Activated CD4-positive, alpha-beta T cell treated with anti-CD3 and anti-CD28 coated beads for 4 hours (primary cell): Measurements from ENCODE around the gene SPDYC.

Source experiments
- DNase-seq, 2 donors: peaks; one replicate each; pipeline ENCODE4 v3.0.0-alpha.2; 2020

Gene SPDYC

DNA sequence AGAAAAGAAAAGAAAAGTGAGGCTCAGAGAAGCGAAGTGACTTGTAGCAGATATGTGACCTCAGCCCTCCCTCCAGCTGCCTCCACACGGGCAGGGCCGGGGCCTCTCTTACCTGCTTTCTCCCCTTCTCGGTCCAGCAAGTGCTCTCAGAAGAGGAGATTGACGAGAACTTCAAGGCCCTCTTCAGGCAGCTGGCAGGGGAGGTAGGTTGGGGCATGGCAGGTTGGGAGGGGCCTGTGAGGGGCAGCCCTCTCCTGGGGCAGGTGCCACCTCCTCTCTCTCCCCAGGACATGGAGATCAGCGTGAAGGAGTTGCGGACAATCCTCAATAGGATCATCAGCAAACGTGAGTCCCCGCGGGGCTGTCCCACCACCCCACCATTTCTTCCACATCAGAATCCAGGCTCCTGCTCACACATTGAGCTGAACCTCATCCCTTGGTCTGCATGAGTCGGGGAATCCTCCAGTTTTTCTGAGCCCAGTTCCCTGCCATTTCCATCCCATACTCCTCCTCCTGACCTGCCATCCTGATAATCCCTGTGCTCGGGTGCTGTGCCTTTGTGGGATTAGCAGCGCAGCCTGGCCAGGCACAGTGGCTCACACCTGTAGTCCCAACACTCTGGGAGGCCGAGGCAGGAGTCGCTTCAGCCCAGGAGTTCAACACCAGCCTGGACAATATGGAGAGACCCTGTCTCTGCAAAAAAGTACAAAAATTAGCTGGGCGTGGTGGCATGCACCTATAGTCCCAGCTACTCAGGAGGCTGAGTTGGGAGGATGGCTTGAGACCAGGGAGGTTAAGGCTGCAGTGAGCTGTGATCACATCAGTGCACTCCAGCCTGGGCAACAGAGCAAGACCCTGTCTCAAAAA is 38.1 kb downstream of the SPDYC start:
- DNase-seq: no peak

DNA sequence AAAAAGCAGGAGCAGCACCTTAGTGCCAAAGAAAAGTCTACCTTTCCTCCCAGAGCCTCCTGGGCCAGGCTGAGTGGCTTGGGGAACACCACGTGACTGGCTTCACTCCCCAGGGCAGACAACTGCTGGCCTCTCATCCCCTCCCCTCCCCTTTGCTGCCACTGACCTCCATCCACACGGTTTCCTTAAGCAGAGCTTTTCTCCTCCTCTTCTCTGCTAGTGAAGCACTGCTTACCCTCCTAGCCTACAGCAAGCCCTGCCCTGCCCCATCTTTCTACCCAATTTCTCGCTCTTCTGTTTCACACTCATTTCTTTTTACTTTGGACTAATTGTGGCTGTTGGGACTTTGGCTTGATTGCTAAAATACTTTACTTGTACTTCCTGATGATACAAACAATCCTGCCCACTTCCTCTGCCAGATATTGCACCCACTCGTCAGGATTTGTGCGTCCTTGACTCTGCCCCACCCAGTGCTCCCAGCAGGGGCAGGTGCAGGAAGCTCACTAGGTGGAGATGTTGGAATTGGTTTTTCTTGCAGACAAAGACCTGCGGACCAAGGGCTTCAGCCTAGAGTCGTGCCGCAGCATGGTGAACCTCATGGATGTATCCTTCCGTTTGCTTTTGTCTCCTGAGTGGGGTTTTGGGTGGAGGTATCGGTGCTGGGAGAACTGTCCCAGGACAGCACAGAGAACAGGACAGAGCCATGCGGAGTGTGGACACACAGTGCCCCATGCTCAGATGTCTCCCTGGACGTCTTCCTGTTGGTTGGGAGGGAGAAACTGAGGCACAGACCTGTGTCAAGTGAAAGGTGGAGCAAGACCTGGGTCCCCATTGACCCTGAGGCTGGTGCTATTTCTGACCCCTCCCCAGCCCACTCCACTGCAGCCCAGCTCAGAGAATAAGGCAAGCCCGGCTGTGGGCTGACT is 39.0 kb downstream of the SPDYC start:
- no peak for DNase-seq

DNA sequence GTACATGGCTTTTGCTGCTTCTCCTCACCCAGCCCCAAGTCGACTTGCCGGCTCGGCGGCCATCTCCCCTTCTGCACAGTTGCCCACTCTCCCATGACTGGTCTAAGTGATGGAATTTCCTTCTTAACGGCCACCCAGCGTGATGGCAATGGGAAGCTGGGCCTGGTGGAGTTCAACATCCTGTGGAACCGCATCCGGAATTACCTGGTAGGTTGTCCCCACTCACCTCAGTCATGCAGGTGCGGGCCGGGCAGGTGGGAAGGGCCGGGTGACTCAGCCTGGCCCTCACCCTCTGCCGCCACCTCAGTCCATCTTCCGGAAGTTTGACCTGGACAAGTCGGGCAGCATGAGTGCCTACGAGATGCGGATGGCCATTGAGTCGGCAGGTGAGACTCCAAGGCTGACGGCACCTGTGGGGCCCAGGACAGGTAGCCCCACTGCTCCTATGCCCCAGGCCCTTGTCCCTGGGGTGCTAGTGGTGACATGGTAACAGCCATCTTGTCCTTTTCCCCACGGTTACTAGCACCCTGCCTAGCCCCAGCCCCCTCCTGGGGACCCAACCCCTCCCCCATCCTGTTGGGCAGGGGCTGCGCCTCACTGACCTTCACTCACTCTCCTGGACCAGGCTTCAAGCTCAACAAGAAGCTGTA is 39.8 kb downstream of the SPDYC start:
- DNase-seq: no peak

DNA sequence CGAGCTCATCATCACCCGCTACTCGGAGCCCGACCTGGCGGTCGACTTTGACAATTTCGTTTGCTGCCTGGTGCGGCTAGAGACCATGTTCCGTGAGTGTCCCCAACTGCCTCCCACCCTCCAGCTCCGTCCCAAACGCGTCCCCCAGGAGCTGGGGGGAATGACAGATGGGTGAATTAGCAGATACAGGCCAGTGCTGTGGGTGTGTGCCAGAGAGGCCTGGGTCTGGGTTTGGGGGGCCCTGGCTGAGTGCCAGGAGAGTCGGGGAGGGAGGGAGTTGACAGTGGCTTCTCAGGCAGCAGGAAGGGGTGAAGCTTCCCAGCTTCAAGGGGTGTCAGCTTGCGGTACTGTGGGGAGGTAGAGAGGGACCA is 40.3 kb downstream of the SPDYC start:
- no peak for DNase-seq

DNA sequence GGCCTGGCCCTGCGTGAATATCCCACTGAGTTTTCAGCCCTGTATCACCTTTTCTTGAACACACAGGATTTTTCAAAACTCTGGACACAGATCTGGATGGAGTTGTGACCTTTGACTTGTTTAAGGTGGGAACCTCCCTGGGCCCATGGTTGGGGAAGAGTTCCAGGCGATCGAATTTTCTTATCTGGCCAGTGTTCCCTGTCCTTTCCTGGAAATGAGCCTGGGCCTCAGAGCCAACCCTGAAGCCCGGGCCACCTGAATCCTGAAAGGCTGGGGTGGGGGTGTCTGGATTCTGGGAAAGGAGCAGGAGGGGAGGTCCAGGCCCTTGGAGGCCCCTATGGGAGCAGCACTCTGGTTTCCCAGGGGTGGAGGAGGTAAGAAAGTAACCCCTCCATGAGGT is 40.7 kb downstream of the SPDYC start:
- DNase-seq: no peak

DNA sequence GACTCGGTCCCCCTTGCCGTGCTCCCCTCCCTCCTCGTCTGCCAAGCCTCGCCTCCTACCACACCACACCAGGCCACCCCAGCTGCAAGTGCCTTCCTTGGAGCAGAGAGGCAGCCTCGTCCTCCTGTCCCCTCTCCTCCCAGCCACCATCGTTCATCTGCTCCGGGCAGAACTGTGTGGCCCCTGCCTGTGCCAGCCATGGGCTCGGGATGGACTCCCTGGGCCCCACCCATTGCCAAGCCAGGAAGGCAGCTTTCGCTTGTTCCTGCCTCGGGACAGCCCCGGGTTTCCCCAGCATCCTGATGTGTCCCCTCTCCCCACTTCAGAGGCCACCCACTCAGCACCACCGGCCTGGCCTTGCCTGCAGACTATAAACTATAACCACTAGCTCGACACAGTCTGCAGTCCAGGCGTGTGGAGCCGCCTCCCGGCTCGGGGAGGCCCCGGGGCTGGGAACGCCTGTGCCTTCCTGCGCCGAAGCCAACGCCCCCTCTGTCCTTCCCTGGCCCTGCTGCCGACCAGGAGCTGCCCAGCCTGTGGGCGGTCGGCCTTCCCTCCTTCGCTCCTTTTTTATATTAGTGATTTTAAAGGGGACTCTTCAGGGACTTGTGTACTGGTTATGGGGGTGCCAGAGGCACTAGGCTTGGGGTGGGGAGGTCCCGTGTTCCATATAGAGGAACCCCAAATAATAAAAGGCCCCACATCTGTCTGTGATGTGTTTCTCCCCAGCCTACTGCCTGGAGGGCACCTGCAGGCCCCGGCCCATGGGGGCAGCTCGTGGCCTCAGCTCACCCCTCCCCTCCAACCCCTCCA is 41.5 kb downstream of the SPDYC start:
- no peak for DNase-seq

DNA sequence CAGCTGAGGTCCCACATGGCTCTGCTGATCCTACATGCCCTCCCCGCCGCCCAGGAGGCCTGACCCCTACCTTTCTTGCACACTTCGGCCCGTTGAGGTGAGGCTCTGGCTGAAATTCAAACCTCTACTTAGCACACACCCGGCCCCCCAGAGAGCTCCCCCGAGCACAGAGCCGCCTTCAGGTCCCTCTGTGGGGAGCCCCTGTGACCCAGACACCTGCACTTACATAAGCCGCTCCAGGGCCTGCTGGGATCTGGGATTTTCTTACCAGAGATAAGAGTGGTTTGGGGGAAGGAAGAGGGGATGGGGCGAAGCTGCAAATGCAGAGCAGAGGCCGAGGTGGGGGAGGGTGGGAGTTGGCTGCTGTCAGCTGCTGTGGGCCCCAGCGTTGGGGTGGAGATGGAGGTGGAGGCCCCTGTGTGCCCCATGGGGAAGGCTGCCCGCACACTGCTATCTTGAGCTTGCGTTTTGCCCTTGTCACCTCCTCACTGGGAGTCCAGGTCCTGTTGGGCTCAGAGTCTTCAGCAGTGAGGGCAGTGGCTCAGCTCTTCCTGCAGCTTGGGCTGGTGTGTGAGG is 42.3 kb downstream of the SPDYC start:
- no peak for DNase-seq

DNA sequence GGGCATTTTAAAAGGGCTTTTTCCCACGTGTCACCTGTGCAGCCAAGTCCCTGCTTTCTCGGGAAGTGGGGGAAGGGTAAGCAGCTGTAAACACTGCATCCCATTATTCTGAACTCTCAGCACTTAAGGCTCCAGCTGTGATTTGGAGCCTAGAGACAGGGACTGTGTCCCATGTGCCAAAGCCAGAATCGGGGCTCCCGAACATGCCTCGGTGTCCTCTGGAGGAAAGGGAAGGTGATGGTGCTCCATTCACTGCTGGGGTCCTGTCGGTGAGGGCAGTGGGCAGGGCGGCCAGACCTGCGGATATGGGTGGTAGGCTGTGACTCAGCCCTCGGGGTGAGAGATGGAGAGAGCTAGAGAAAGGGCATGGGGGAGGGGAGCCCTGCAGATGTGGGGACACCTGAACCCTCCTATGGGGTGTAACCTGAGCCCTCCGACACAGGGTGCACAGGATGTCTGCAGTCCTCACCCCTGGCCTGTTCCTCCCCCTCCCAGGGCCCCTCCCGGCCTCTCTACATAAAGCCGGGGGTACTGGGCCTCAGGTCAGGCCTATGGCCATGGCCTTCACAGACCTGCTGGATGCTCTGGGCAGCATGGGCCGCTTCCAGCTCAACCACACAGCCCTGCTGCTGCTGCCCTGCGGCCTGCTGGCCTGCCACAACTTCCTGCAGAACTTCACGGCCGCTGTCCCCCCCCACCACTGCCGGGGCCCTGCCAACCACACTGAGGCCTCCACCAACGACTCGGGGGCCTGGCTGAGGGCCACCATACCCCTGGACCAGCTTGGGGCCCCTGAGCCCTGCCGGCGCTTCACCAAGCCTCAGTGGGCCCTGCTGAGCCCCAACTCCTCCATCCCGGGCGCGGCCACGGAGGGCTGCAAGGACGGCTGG is 43.5 kb downstream of the SPDYC start:
- no peak for DNase-seq

DNA sequence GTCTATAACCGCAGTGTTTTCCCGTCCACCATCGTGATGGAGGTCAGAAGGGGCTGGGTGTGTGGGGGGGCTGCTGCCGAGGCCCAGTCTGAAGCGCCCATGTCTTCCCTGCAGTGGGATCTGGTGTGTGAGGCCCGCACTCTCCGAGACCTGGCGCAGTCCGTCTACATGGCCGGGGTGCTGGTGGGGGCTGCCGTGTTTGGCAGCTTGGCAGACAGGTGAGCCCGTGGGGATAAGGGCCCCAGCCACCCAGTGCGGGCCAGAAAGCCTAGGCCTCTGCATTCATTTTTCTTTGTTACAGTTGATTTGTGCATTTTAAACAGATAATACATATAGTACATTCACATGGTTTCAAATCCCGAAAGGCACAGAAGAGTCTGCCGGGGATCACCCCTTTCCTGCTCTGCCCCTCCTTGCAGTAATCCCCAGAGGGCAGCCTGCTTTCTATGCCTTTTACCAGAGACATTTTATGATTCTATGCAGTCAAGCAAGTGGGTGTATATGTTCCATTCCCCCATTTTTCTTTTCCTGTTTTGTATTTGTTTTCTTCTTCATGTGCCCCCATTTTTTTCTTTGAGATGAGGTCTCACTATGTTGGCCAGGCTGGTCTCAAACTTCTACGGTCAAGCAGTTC is 44.3 kb downstream of the SPDYC start:
- DNase-seq: no peak

DNA sequence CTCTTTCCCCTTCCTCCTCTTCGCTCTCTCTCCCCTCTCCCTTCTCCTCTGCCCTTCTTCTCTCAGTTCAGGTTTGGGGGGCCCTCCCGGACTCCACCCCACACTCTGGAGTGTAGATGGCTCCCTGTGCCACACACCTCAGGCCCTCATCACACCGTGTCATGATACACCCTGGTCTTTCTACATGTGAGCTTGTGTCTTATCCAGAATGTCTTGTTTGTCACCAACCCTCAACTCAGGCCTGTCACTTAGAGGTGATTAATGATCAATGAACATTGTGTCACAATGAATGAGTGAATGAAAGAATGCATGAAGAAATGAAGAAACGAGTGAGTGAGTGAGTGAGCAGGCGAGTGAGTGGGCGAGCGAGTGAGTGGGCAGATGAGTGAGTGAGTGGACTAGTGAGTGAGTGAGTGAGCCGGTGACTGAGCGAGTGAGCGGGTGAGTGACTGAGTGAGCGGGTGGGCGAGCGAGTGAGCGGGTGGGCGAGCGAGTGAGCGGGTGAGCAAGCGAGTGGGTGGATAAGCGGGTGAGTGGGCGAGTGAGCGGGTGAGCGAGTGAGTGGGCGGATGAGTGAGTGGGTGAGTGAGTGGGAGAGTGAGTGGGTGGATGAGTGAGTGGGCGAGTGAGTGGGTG is 45.5 kb downstream of the SPDYC start:
- DNase-seq: peak; percentile 31 to 33

DNA sequence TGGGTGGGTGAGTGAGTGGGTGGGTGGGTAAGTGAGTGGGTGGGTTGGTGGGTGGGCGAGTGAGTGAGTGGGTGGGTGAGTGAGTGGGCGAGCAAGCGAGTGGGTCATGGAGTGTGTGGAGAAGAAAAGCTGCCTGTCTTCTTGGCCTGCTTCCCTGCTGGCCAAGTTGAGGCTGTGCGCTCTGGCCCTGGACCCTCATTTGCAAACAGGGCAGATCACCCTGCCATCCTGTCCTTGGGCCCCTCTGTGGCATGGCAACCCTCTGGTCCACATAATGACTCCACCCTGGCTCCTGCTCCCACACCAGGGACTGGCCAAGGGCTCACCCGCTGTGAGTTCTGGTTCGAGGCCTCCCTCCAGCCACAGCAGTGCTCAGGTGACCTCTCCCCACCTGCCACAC is 46.8 kb downstream of the SPDYC start:
- DNase-seq: no peak

DNA sequence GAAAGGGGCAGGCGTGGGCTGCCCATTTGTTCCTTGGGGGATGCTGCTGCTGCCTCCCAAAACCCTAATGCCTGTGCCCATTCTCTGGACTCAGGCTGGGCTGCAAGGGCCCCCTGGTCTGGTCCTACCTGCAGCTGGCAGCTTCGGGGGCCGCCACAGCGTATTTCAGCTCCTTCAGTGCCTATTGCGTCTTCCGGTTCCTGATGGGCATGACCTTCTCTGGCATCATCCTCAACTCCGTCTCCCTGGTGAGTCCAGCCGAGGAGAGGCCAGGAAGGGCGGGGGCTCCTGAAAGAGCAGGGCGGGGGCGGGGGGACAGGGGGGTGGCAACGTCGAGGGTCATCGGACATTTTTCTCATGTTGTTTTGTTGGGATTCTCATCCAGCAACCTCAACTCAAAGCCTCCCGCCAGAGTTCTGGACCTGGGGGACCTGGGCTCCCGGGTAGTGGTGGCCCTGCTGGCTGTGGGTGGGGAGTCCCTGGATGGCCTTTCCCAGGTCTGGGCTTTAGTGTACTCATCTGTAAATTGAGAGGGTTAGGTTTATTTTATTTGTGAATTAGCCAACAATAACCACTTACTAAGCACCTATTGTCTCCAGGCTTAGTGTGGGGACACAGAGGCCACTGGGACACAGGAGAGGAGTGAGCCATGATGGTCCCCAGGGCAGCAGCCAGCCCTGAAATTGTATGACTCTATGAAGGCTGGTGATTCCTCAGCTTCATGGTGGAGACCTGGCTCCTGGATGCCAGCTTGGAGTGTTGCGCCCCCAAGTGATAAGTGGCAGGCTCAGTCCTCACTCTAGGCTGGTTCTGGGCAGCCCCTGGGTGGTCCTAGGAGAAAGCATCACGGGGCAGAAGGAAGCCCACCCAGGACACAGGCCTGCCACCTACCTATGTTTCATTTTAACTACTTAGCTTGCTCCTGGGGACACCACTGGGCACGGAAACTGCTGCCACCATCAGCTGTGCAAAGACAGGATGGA is 47.7 kb downstream of the SPDYC start:
- no peak for DNase-seq

DNA sequence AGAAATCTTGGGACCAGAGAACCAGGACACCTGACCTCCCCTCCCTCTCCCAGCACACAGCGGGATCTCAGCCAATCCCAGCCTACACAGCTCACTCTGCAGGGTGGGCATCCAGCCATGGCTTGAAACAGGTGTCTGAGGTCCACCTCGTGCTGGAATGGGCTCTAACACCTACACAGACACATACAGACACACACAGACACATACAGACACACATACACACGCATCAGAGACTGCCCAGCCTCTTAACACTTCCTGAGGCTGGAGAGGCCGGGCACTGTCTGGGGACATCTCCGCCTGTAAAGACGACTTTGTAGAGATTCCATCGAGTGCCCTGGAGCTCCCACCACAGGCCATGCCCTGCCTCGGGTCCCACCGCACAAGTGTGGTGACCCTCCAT is 48.4 kb downstream of the SPDYC start:
- no peak for DNase-seq

DNA sequence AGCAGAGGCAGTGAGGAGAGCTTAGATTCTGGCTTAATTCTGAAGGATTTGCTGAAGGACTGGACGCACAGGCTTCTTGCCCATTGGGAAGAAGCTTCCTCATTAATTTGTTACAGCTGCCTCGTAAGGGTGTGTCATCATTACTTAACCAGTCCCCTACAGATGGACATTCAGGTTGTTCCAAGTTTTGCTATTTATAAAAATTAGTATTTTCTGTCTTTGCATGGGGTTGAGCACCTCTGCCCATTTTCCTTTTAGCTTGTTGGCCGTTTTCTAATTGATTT is 49.8 kb downstream of the SPDYC start:
- no peak for DNase-seq

DNA sequence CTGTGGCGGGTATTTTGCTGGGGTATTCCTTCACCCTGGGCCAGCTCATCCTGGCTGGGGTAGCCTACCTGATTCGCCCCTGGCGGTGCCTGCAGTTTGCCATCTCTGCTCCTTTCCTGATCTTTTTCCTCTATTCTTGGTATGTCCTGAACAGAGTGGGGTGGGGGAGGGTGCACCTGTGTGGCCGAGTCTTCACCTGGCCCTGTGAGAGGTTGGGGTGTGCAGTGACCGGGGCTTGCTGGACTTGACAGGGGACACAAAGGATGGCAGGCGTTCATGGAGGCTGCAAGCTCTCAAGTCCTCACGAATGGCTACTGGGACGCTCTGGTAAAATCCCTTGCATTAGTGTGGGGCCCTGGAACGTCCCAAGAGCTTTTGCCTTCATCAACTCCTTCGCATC is 51.0 kb downstream of the SPDYC start:
- no peak for DNase-seq
